Measurements from ENCODE around the gene ZXDB.

GRCh38 chrX:57595381-57595811 is 3.6 kb downstream of the ZXDB start:
- no peak for TF ChIP-seq CTCF (IDR thresholded peaks at IDR 0.05; ENCODE audit: poor library complexity)
- TF ChIP-seq EZH2 (IDR thresholded peaks at IDR 0.05; ENCODE audit: borderline replicate concordance) = no peak
- TF ChIP-seq EZH2phosphoT487 (IDR thresholded peaks at IDR 0.05; ENCODE audit: low read depth, severe bottlenecking, unreplicated experiment) = no peak

Data from hepatocyte (in vitro differentiated cells).